ENCODE data around the gene GTF3C2. TPM values are rescaled to one million over a fixed set of nuclear protein-coding genes. Genes with fewer than 3 reads are reported as not detected.
A peak's percentile ranks its signal among the peaks of the same experiment; 100 is the strongest.

Gene GTF3C2
- total and polyA plus RNA-seq, 3 experiments from 2014 or later = 43.5 to 81.7 (median 76.7) TPM

GRCh38 chr2:27380626-27381545, 24.3 kb upstream of the GTF3C2 start, which contains the start of gene ZNF513:
Gene ZNF513, minus strand, starts transcription at chr2:27380734. Its CDS starts 208 bp downstream, at chr2:27380526.
- DNase-seq = peak; percentile 78 to 87 (median 84)
- CTCF ChIA-PET = interaction anchor here (1.9 to 4.0 kb wide), 2 partner anchors 11 to 29 kb away, joined by 7 to 21 read pairs; partner anchors contain the start of genes EIF2B4, PPM1G and SNX17
- H3K4me3 ChIP-seq (ENCODE audit: low read length) = peak within 1 kb of the TSS; percentile 78
- POLR2A ChIA-PET = interaction anchor here (0.6 to 2.6 kb wide), 5 partner anchors 9 to 48 kb away, joined by 3 to 18 read pairs (median 7); partner anchors contain the start of genes GTF3C2 and PPM1G
- Mint-ChIP-seq H3K9me3 (no peaks in the 10 kb centered on the region), H3K27me3 (no peaks in the 10 kb centered on the region), H3K4me1 (peaks cover 23 to 36% (median 28%) of the 10 kb centered on the region in 3 donors), H3K36me3 (peaks cover 0 to 87% (median 22%) of the 10 kb centered on the region in 3 donors), H3K4me3 (peak within 1 kb of the TSS; percentile 87 to 95 (median 90)), H3K27ac (peak within 1 kb of the TSS; percentile 92 to 97 (median 96))
- H3K9me3 ChIP-seq (ENCODE audit: low read length) = no peaks in the 10 kb centered on the region
- H3K4me1 ChIP-seq (ENCODE audit: insufficient read depth, low read length) = peaks cover 20% of the 10 kb centered on the region
- no peaks in the 10 kb centered on the region for H3K27me3 ChIP-seq (ENCODE audit: insufficient read depth, low read length, poor library complexity, severe bottlenecking)
- H3K27ac ChIP-seq (ENCODE audit: low read depth, low read length) = peak within 1 kb of the TSS; percentile 83
- H3K36me3 ChIP-seq (ENCODE audit: insufficient read depth, low read length) = peaks cover 34% of the 10 kb centered on the region

- CTCF ChIA-PET = interaction anchor here (1.5 to 4.0 kb wide), 3 partner anchors 10 to 30 kb away, joined by 3 to 21 read pairs (median 7); partner anchors contain the start of genes EIF2B4, PPM1G and SNX17
- no peaks in the 10 kb centered on the region for H3K27me3 ChIP-seq (ENCODE audit: insufficient read depth, low read length, poor library complexity, severe bottlenecking)
- H3K4me1 ChIP-seq (ENCODE audit: insufficient read depth, low read length) = peaks cover 20% of the 10 kb centered on the region
- peak overlapping the region; percentile 78 for H3K4me3 ChIP-seq (ENCODE audit: low read length)
- H3K9me3 Mint-ChIP-seq = no peaks in the 10 kb centered on the region
- peak overlapping the region; percentile 92 to 97 (median 95) for H3K27ac Mint-ChIP-seq
- POLR2A ChIA-PET = interaction anchor here (1.3 to 2.6 kb wide), 5 partner anchors 8 to 49 kb away, joined by 3 to 18 read pairs (median 7); partner anchors contain the start of genes EIF2B4, GTF3C2 and PPM1G
- H3K27me3 Mint-ChIP-seq = no peaks in the 10 kb centered on the region
- peak in 4 of 5 donors; percentile 26 to 68 (median 46) for DNase-seq
- H3K4me1 Mint-ChIP-seq = peaks cover 23 to 37% (median 28%) of the 10 kb centered on the region in 3 donors
- H3K27ac ChIP-seq (ENCODE audit: low read depth, low read length) = peak overlapping the region; percentile 83
- no peaks in the 10 kb centered on the region for H3K9me3 ChIP-seq (ENCODE audit: low read length)
- peak overlapping the region; percentile 87 to 95 (median 90) for H3K4me3 Mint-ChIP-seq
- H3K36me3 Mint-ChIP-seq = peaks cover 0 to 88% (median 18%) of the 10 kb centered on the region in 3 donors
- H3K36me3 ChIP-seq (ENCODE audit: insufficient read depth, low read length) = peaks cover 37% of the 10 kb centered on the region
Measured at GRCh38 chr2:27379836-27380625, 23.5 kb upstream of the GTF3C2 start.

- H3K27me3 ChIP-seq (ENCODE audit: insufficient read depth, low read length, poor library complexity, severe bottlenecking) = no peaks in the 10 kb centered on the region
- Mint-ChIP-seq H3K27ac (peak overlapping the region; percentile 92 to 97 (median 95)), H3K36me3 (peaks cover 0 to 88% (median 24%) of the 10 kb centered on the region in 3 donors), H3K9me3 (no peaks in the 10 kb centered on the region), H3K27me3 (no peaks in the 10 kb centered on the region), H3K4me3 (peak overlapping the region; percentile 87 to 95 (median 90)), H3K4me1 (peaks cover 28 to 37% (median 29%) of the 10 kb centered on the region in 3 donors)
- peaks cover 20% of the 10 kb centered on the region for H3K4me1 ChIP-seq (ENCODE audit: insufficient read depth, low read length)
- peaks cover 43% of the 10 kb centered on the region for H3K36me3 ChIP-seq (ENCODE audit: insufficient read depth, low read length)
- CTCF ChIA-PET = interaction anchor here (1.5 to 4.0 kb wide), 3 partner anchors 9 to 30 kb away, joined by 3 to 21 read pairs (median 7); partner anchors contain the start of genes EIF2B4, PPM1G and SNX17
- no peak for DNase-seq
- no peaks in the 10 kb centered on the region for H3K9me3 ChIP-seq (ENCODE audit: low read length)
- peak overlapping the region; percentile 83 for H3K27ac ChIP-seq (ENCODE audit: low read depth, low read length)
- POLR2A ChIA-PET = interaction anchor here (1.4 to 2.6 kb wide), 4 partner anchors 8 to 30 kb away, joined by 4 to 18 read pairs (median 6); partner anchors contain the start of genes EIF2B4, GTF3C2 and PPM1G
- peak overlapping the region; percentile 78 for H3K4me3 ChIP-seq (ENCODE audit: low read length)
Measured at GRCh38 chr2:27379383-27379835, 22.8 kb upstream of the GTF3C2 start.

- Mint-ChIP-seq H3K36me3 (peaks cover 0 to 88% (median 19%) of the 10 kb centered on the region in 3 donors), H3K27ac (peak overlapping the region in 7 of 8 donors; percentile 92 to 97 (median 95)), H3K9me3 (no peaks in the 10 kb centered on the region), H3K4me1 (peaks cover 28 to 37% (median 29%) of the 10 kb centered on the region in 3 donors), H3K27me3 (no peaks in the 10 kb centered on the region), H3K4me3 (peak overlapping the region in 4 of 7 donors; percentile 88 to 93 (median 91))
- H3K36me3 ChIP-seq (ENCODE audit: insufficient read depth, low read length) = peaks cover 41% of the 10 kb centered on the region
- no peak for DNase-seq
- H3K4me1 ChIP-seq (ENCODE audit: insufficient read depth, low read length) = peaks cover 20% of the 10 kb centered on the region
- ChIA-PET POLR2A (interaction anchor here (1.4 to 2.6 kb wide), 3 partner anchors 7 to 31 kb away, joined by 4 to 18 read pairs (median 4); partner anchors contain the start of genes EIF2B4 and PPM1G), CTCF (interaction anchor here (1.5 to 4.0 kb wide), 3 partner anchors 8 to 31 kb away, joined by 3 to 21 read pairs (median 7); partner anchors contain the start of genes EIF2B4, PPM1G and SNX17)
- H3K27me3 ChIP-seq (ENCODE audit: insufficient read depth, low read length, poor library complexity, severe bottlenecking) = no peaks in the 10 kb centered on the region
- H3K9me3 ChIP-seq (ENCODE audit: low read length) = no peaks in the 10 kb centered on the region
- no peak overlapping the region for H3K27ac ChIP-seq (ENCODE audit: low read depth, low read length)
- H3K4me3 ChIP-seq (ENCODE audit: low read length) = no peak overlapping the region
Measured at GRCh38 chr2:27378809-27379290, 22.3 kb upstream of the GTF3C2 start.

- Histone ChIP-seq H3K4me3 (ENCODE audit: low read length) (no peak overlapping the region), H3K4me1 (ENCODE audit: insufficient read depth, low read length) (peaks cover 20% of the 10 kb centered on the region), H3K27ac (ENCODE audit: low read depth, low read length) (no peak overlapping the region), H3K9me3 (ENCODE audit: low read length) (no peaks in the 10 kb centered on the region), H3K36me3 (ENCODE audit: insufficient read depth, low read length) (peaks cover 40% of the 10 kb centered on the region), H3K27me3 (ENCODE audit: insufficient read depth, low read length, poor library complexity, severe bottlenecking) (no peaks in the 10 kb centered on the region)
- H3K36me3 Mint-ChIP-seq = peaks cover 0 to 88% (median 14%) of the 10 kb centered on the region in 3 donors
- peak overlapping the region in 3 of 8 donors; percentile 42 to 77 (median 72) for H3K27ac Mint-ChIP-seq
- no peaks in the 10 kb centered on the region for H3K9me3 Mint-ChIP-seq
- ChIA-PET CTCF (interaction anchor here (1.5 to 4.0 kb wide), 2 partner anchors 8 to 14 kb away, joined by 3 to 21 read pairs; partner anchors contain the start of genes EIF2B4 and SNX17), POLR2A (interaction anchor here (1.4 kb wide), 2 partner anchors 8 to 31 kb away, joined by 4 read pairs; partner anchors contain the start of genes EIF2B4 and PPM1G)
- peaks cover 29 to 37% (median 32%) of the 10 kb centered on the region in 3 donors for H3K4me1 Mint-ChIP-seq
- H3K27me3 Mint-ChIP-seq = no peaks in the 10 kb centered on the region
- H3K4me3 Mint-ChIP-seq = peak overlapping the region in 2 of 7 donors; percentile 6 to 80
- no peak for DNase-seq
Measured at GRCh38 chr2:27378096-27378808, 21.7 kb upstream of the GTF3C2 start.

- no peak for DNase-seq
- Histone ChIP-seq H3K4me1 (ENCODE audit: insufficient read depth, low read length) (peaks cover 25% of the 10 kb centered on the region), H3K9me3 (ENCODE audit: low read length) (no peaks in the 10 kb centered on the region), H3K36me3 (ENCODE audit: insufficient read depth, low read length) (peaks cover 44% of the 10 kb centered on the region), H3K27me3 (ENCODE audit: insufficient read depth, low read length, poor library complexity, severe bottlenecking) (no peaks in the 10 kb centered on the region), H3K27ac (ENCODE audit: low read depth, low read length) (no peak overlapping the region), H3K4me3 (ENCODE audit: low read length) (no peak overlapping the region)
- peaks cover 3 to 90% (median 16%) of the 10 kb centered on the region in 3 donors for H3K36me3 Mint-ChIP-seq
- peak overlapping the region in 4 of 7 donors; percentile 26 to 80 (median 32) for H3K4me3 Mint-ChIP-seq
- H3K27ac Mint-ChIP-seq = peak overlapping the region in 5 of 8 donors; percentile 5 to 90 (median 72)
- H3K4me1 Mint-ChIP-seq = peaks cover 32 to 42% (median 38%) of the 10 kb centered on the region in 3 donors
- H3K9me3 Mint-ChIP-seq = no peaks in the 10 kb centered on the region
- POLR2A ChIA-PET = no interaction called here
- CTCF ChIA-PET = no interaction called here
- H3K27me3 Mint-ChIP-seq = peaks cover 0 to 2% of the 10 kb centered on the region in 2 donors
Measured at GRCh38 chr2:27377618-27378095, 21.1 kb upstream of the GTF3C2 start.
